IPS-18a (cell line): ENCODE data around the gene YARS2.
A peak's percentile ranks its signal among the peaks of the same experiment; 100 is the strongest.

Experiments used
- H3K27ac ChIP-seq: one replicate; pipeline ENCODE4 v1.5.1; 2013; ENCODE audit warnings: low read length
- H3K27me3 ChIP-seq: one replicate; pipeline ENCODE4 v1.6.1; 2013; ENCODE audit warnings: mild to moderate bottlenecking, low read length; ENCODE audit not compliant: control insufficient read depth, insufficient read depth
- H3K36me3 ChIP-seq: one replicate; pipeline ENCODE4 v1.6.1; 2013; ENCODE audit warnings: low read depth, low read length; ENCODE audit not compliant: control insufficient read depth
- H3K4me1 ChIP-seq: one replicate; pipeline ENCODE4 v1.6.1; 2013; ENCODE audit warnings: low read depth, low read length; ENCODE audit not compliant: control insufficient read depth
- H3K4me3 ChIP-seq: one replicate; pipeline ENCODE4 v1.5.1; 2013; ENCODE audit warnings: low read length
- H3K9ac ChIP-seq: one replicate; pipeline ENCODE4 v1.6.1; 2013; ENCODE audit warnings: mild to moderate bottlenecking, low read length, moderate library complexity
- H3K9me3 ChIP-seq: one replicate; pipeline ENCODE4 v1.6.1; 2013; ENCODE audit warnings: low read depth, low read length; ENCODE audit not compliant: control insufficient read depth

Gene YARS2

DNA sequence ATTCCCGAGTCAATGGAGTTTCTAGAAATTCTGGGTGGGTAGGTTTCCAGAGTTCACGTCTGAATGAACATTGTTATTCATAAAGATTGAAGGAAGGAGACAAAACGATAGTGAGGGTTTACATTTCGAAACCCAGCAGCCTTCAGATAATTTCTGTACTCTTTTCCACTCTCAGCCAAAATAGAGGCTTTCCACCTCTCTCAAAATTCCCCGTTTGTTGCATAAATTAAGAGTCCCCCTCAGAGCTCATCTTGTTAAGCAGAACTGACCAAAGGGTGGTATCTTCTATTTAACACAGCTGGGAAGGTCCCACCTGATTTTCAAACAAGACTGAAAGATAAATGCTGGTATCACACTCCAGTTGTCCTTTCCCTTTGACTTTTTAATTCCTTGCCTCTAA is 21.5 kb upstream of the YARS2 start:
- Histone ChIP-seq H3K27me3 (no peaks in the 10 kb centered on the region), H3K9me3 (no peaks in the 10 kb centered on the region), H3K9ac (no peak overlapping the region), H3K36me3 (no peaks in the 10 kb centered on the region), H3K4me1 (no peaks in the 10 kb centered on the region), H3K4me3 (no peak overlapping the region), H3K27ac (no peak overlapping the region)

DNA sequence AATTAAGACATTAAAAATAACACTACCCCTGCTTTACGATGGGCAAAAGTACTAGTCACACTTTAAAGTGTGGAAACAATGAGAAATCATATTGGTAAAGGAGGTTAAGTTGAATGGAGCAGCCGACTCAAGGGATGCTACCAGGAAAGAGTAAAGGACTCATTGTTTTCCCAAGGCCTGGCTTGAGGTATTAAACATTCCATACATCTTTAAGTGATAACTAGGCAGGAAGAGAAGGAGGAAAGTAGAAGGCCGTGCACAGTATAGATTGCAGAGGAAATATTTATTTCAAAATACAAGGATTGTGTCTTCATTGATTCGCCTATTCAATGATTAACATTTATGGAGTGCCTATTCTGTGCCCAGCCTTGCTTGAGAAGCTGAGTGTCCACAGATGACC is 20.6 kb upstream of the YARS2 start:
- Histone ChIP-seq H3K27me3 (no peaks in the 10 kb centered on the region), H3K9me3 (no peaks in the 10 kb centered on the region), H3K4me3 (no peak overlapping the region), H3K36me3 (no peaks in the 10 kb centered on the region), H3K9ac (no peak overlapping the region), H3K4me1 (no peaks in the 10 kb centered on the region), H3K27ac (no peak overlapping the region)

DNA sequence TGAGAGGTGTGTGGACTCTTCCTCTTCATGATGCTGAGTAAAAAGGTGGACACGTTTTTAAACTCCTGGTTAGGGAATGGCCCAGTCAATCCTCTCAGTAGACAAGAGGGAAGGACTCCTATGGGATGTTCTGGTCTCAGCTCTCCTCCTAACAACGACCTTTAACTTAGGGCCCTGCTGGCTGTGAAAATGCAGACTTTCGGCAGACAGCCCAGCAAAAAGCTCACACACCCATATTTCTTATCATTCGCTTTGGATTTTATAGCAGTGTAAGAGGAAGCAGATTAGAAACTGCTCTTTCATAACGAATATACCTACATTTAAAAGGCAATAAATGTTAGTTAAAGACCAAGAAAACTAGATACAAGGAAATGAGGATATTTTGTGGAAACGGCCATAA is 18.0 kb upstream of the YARS2 start:
- Histone ChIP-seq H3K9ac (no peak overlapping the region), H3K9me3 (no peaks in the 10 kb centered on the region), H3K27ac (no peak overlapping the region)

DNA sequence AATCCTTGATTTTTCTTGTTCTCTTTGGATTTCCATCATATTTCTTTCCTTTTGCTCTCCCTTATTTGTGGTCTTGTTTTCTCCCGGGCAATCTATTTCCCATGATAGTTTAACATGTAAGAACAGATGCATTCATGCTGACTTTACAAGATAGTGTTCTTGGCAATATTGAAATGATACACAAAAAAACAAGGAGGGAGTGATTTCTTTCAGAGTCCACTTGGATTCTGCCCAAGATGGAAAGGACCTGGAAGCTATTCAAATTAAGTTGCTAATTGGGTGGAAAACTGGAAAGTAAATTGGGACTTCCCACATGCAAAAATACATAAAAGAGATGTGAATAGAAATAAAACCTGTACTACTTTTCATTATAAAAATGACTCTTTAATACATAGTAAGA is 14.4 kb upstream of the YARS2 start:
- no peak overlapping the region for H3K9ac ChIP-seq
- no peak overlapping the region for H3K27ac ChIP-seq
- no peaks in the 10 kb centered on the region for H3K4me1 ChIP-seq
- no peaks in the 10 kb centered on the region for H3K36me3 ChIP-seq
- H3K4me3 ChIP-seq: no peak overlapping the region
- no peaks in the 10 kb centered on the region for H3K9me3 ChIP-seq
- H3K27me3 ChIP-seq: no peaks in the 10 kb centered on the region

More for the DNA sequence above, 18.0 kb upstream of the YARS2 start:
- Histone ChIP-seq H3K4me1 (no peaks in the 10 kb centered on the region), H3K36me3 (no peaks in the 10 kb centered on the region), H3K27me3 (no peaks in the 10 kb centered on the region), H3K4me3 (no peak overlapping the region)

DNA sequence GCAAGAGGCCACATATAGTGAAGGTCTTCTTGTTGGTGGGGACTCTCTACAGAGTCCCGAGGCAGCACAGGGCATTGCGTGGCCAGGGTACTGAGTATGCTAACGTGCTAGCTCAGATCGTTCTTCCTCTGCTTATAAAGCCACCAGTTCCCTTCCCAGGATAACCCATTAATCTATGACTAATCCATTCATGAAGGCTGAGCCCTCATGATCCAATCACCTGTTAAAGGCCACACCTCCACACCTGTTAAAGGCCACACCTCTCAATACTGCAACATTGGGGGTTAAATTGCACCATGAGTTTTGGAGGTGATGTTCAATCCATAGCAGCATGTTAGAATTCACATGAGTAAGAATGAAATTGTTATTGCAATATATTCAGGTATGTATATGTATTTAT is 12.8 kb upstream of the YARS2 start:
- Histone ChIP-seq H3K4me1 (no peaks in the 10 kb centered on the region), H3K9me3 (no peaks in the 10 kb centered on the region), H3K27ac (no peak overlapping the region), H3K27me3 (no peaks in the 10 kb centered on the region), H3K9ac (no peak overlapping the region), H3K36me3 (no peaks in the 10 kb centered on the region), H3K4me3 (no peak overlapping the region)

DNA sequence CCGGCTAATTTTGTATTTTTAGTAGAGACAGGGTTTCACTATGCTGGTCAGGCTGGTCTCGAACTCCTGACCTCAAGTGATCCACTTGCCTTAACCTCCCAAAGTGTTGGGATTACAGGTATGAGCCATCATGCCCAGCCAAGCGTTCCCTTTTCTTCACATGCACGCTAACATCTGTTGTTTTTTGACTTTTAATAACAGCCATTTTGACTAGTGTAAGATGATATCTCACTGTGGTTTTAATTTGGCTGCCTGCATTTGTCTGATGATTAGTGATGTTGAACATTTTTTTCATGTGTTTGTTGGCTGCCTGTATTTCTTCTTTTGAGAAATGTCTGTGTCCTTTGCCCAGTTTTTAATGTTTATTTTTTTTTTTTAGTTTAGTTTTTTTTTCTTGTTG is 10.2 kb upstream of the YARS2 start:
- H3K27me3 ChIP-seq: no peaks in the 10 kb centered on the region
- H3K4me3 ChIP-seq: no peak overlapping the region
- H3K4me1 ChIP-seq: no peaks in the 10 kb centered on the region
- no peak overlapping the region for H3K9ac ChIP-seq
- no peaks in the 10 kb centered on the region for H3K36me3 ChIP-seq
- H3K27ac ChIP-seq: no peak overlapping the region
- no peaks in the 10 kb centered on the region for H3K9me3 ChIP-seq

DNA sequence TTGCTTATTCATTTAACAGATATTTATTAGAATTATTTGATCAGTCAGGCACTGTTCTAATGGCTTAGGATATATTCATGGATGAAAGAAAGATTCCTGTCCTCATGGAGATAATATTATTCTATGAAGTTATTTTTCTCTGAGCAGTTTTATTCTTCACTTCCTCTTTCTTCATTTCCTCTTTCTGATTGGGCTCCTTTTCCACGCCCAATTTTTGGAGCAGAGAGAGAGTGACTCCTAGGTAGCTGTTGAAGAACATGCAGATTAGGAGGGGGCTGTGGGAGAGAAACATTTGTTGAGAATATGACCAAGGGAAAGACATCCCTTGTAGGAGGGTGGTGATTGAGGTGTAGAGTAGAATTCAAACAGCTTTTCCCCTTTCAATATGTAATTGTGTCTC is 6.0 kb upstream of the YARS2 start:
- H3K9ac ChIP-seq: no peak overlapping the region
- no peaks in the 10 kb centered on the region for H3K9me3 ChIP-seq
- no peak overlapping the region for H3K27ac ChIP-seq
- H3K36me3 ChIP-seq: no peaks in the 10 kb centered on the region
- no peak overlapping the region for H3K4me3 ChIP-seq
- no peaks in the 10 kb centered on the region for H3K27me3 ChIP-seq
- H3K4me1 ChIP-seq: no peaks in the 10 kb centered on the region

DNA sequence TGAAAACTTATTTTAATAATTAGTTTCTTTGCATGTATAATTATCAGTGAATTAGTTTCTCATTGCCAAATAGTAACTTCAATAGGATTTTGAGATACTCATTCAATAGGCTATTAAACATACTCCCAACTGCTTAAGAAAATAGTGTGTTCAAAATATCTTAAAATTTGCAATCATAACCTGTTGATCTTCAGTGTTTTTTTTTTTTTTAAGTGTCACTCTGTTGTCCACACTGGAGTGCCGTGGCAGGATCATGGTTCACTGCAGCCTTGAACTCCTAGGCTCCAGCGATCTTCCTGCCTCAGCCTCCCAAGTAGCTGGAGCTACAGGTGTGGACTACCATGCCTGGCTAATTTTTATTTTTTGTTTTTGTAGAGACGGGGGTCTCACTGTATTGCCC is 1.5 kb upstream of the YARS2 start:
- Histone ChIP-seq H3K36me3 (peaks cover 15% of the 10 kb centered on the region), H3K27ac (no peak overlapping the region), H3K4me3 (no peak overlapping the region), H3K9ac (no peak overlapping the region), H3K27me3 (no peaks in the 10 kb centered on the region), H3K9me3 (no peaks in the 10 kb centered on the region), H3K4me1 (peaks cover 5% of the 10 kb centered on the region)

DNA sequence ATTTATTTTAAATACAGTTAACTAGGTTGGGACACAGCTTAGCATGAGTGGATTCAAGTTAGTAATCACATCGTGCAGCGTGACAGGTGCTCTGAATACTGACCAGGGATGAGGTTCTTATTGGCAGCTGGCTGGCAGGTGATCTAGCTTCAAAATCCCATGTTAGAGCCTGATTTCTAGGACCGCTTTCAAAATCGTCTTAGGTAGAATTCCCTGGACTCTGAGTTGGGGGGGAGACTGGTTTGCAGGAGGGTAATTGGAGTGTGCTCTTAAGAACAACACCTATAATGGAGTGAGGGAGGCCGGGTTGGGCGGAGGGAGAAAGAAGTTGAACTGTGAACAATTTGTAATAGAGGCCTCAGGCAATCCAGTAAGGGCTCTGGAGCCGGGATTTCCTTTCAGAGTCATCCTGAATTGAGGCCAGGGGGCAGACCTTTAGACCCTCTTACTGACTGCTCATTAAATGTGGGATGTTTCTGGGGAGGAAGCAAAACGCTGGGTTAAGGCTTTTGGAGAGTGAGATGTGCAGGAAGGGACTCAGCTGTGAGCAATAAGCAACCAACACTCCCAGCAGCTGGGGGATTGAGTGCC is 874 bp upstream of the YARS2 start:
- no peaks in the 10 kb centered on the region for H3K9me3 ChIP-seq
- no peaks in the 10 kb centered on the region for H3K27me3 ChIP-seq
- H3K9ac ChIP-seq: no peak overlapping the region
- H3K4me3 ChIP-seq: peak overlapping the region; percentile 96
- H3K36me3 ChIP-seq: peaks cover 21% of the 10 kb centered on the region
- no peak overlapping the region for H3K27ac ChIP-seq
- H3K4me1 ChIP-seq: peaks cover 5% of the 10 kb centered on the region

DNA sequence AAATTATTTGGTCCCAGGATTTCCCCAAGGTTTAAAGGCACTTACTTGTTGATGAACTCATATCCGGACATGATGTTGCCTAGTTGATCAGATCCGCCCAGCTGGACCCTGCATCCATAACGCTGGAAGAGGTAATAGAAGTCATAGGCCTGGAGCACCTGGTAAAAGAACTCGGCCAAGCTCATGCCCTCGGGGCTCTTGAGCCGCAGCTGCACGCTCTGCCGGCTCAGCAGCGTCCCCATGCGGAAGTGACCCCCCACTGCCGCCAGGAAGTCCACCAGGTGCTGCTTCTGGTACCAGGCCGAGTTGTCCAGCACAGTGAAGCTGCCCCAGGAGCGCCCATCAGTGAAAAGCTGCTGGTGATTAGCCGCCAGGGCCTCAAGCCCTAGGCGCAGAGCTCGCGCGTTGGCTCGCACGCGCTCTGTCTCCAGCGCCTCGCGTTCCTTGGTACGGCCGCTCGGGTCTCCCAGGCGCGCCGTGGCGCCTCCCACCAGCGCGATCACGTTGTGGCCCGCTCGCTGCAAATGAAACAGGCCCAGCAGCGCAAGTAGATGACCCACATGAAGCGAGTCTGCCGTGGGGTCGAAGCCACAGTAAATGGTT is 545 bp downstream of the YARS2 start:
- peak overlapping the region; percentile 99 for H3K9ac ChIP-seq
- H3K4me3 ChIP-seq: peak overlapping the region; percentile 96
- peak overlapping the region; percentile 98 for H3K27ac ChIP-seq
- H3K36me3 ChIP-seq: peaks cover 34% of the 10 kb centered on the region
- H3K4me1 ChIP-seq: peaks cover 5% of the 10 kb centered on the region
- H3K9me3 ChIP-seq: no peaks in the 10 kb centered on the region
- no peaks in the 10 kb centered on the region for H3K27me3 ChIP-seq

DNA sequence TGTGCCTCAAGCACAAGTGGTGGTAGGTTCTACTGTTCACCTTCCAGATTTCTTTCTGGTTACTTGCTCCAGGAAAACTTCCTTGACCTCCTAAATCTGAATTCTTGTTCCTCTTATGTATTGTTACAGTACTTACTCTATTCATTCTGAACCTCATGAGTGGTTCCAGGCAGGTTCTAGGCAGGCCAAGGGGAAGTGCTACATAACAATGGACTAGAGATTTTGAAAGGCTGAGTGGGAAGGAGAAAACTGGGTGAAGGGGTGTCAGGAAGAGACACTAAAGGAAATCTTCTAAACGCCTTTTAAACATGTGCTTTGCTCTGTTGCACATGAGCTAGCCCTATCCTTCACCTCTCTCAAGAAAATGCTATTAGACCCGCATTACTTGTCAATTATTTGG is 1.6 kb downstream of the YARS2 start:
- H3K4me3 ChIP-seq: peak overlapping the region; percentile 96
- H3K9me3 ChIP-seq: no peaks in the 10 kb centered on the region
- peaks cover 45% of the 10 kb centered on the region for H3K36me3 ChIP-seq
- H3K4me1 ChIP-seq: peaks cover 5% of the 10 kb centered on the region
- no peak overlapping the region for H3K27ac ChIP-seq
- H3K27me3 ChIP-seq: no peaks in the 10 kb centered on the region
- peak overlapping the region; percentile 99 for H3K9ac ChIP-seq

DNA sequence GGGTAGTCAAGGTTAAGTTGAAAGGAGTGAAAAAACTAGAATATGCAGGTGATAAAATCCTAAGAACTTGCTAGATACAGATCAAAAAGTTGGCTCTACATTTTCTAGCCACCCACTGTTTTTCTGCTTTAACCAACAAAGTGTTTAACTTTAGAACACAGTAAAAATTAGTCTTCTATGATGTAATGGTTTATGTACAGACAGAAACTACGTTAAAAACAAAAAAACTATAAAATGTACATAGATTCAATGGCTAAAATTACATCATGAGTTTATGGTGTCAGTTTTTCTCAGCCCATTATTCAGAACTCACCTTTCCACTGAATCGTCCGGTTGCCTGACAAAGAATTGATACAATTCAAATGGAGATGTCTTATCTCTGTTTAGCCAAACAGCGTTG is 2.1 kb downstream of the YARS2 start:
- peak overlapping the region; percentile 96 for H3K4me3 ChIP-seq
- H3K36me3 ChIP-seq: peaks cover 50% of the 10 kb centered on the region
- H3K9me3 ChIP-seq: no peaks in the 10 kb centered on the region
- no peak overlapping the region for H3K9ac ChIP-seq
- no peaks in the 10 kb centered on the region for H3K27me3 ChIP-seq
- H3K4me1 ChIP-seq: peaks cover 5% of the 10 kb centered on the region
- no peak overlapping the region for H3K27ac ChIP-seq
